ENCODE results near the gene PTTG2.

Gene PTTG2

DNA sequence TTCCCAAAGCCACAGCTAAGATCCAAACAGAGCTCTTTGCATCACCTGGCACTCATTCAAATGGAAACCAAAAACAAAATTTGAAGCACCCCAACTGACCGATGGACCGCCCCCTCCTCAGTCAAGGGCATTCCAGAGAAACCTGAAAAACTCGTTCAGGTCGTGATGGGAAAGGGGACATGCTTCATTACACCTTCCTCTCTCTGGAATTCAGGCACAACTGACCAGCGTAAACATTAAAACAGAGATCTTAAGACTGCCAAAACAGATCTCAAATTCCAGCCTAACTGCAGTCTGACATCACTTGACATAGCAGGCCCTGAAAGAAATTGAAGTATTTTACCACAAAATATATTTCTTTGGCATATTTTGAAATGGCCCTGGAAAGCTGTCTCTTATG, 28.5 kb downstream of the PTTG2 start:
- no peaks in the 10 kb centered on the region for H4K20me1 ChIP-seq (ENCODE audit: insufficient read depth, low read length, poor library complexity, severe bottlenecking)
- no peaks in the 10 kb centered on the region for H3K9me2 ChIP-seq (replicated peaks; ENCODE audit: low read depth, low read length)
- no peak for TF ChIP-seq EZH2phosphoT487 (IDR thresholded peaks at IDR 0.05; ENCODE audit: borderline replicate concordance)
- TF ChIP-seq, protein P1, sequence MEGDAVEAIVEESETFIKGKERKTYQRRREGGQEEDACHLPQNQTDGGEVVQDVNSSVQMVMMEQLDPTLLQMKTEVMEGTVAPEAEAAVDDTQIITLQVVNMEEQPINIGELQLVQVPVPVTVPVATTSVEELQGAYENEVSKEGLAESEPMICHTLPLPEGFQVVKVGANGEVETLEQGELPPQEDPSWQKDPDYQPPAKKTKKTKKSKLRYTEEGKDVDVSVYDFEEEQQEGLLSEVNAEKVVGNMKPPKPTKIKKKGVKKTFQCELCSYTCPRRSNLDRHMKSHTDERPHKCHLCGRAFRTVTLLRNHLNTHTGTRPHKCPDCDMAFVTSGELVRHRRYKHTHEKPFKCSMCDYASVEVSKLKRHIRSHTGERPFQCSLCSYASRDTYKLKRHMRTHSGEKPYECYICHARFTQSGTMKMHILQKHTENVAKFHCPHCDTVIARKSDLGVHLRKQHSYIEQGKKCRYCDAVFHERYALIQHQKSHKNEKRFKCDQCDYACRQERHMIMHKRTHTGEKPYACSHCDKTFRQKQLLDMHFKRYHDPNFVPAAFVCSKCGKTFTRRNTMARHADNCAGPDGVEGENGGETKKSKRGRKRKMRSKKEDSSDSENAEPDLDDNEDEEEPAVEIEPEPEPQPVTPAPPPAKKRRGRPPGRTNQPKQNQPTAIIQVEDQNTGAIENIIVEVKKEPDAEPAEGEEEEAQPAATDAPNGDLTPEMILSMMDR (conservative IDR thresholded peaks at IDR 0.05; ENCODE audit: low read length), result no peak
- H2AFZ ChIP-seq (ENCODE audit: low read length), result no peak overlapping the region
- H3F3A ChIP-seq (ENCODE audit: low read depth), result no peaks in the 10 kb centered on the region
- H3K79me2 ChIP-seq (ENCODE audit: insufficient read depth, low read length), result peaks cover 9% of the 10 kb centered on the region; the same call in 1 of the 2 replicates
- H3K4me2 ChIP-seq (ENCODE audit: low read depth, low read length, poor library complexity, severe bottlenecking), result no peak overlapping the region
- no peaks in the 10 kb centered on the region for H3K27me3 ChIP-seq (ENCODE audit: insufficient read depth, low read length, poor library complexity, severe bottlenecking)
- H3K9ac ChIP-seq (ENCODE audit: low read depth, low read length, poor library complexity, severe bottlenecking), result no peak overlapping the region
- H3K9me3 ChIP-seq (ENCODE audit: insufficient read depth, low read depth, low read length), result no peaks in the 10 kb centered on the region
- no peak overlapping the region for H3K4me3 ChIP-seq (ENCODE audit: low read length, poor library complexity, severe bottlenecking)
- H3K4me1 ChIP-seq (ENCODE audit: insufficient read depth, low read length, poor library complexity, severe bottlenecking), result no peaks in the 10 kb centered on the region
- H3K36me3 ChIP-seq (ENCODE audit: insufficient read depth, low read length), result no peaks in the 10 kb centered on the region

DNA sequence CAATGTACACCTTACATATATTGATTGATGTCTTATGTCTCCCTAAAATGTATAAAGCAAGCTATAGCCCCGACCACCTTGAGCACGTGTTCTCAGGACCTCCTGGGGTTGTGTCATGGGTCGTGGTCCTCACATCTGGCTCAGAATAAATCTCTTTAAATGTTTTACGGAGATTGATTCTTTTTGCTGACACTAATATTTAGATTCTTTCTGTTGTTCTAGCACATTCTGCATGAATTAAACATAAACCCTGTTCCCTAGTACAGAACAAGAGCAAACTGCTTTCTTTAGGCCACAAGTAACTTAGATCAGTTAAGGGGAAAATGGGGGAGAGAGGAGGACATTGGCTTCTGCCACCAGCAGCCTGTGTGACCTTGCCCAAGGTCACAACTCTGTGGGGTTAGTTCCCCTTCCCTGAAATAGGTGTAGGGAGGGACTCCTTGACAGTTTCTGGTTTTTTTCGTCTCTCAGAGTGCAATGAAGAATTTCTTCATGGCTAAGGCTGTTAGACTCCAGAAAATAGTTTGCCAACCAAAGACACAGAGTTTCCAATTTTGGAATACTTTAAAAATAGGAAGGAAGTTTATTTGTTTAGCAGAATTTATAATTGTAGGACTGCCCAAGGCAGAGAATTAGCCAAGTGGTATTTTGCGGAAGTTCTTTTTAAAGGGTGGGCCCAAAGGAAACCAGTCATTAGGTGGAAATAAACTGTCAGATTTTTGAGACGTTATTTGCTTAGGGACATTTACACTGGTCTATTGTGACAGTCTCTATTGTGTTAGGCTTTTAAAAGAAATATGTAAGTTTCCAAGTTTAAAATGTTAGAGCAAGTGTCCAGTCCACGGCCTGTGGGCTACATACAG, 29.4 kb downstream of the PTTG2 start:
- Histone ChIP-seq H3K36me3 (ENCODE audit: insufficient read depth, low read length) (no peaks in the 10 kb centered on the region), H3K79me2 (ENCODE audit: insufficient read depth, low read length) (peaks cover 9% of the 10 kb centered on the region; the same call in 1 of the 2 replicates), H3K27me3 (ENCODE audit: insufficient read depth, low read length, poor library complexity, severe bottlenecking) (no peaks in the 10 kb centered on the region), H3F3A (ENCODE audit: low read depth) (no peaks in the 10 kb centered on the region), H3K9me3 (ENCODE audit: insufficient read depth, low read depth, low read length) (no peaks in the 10 kb centered on the region), H3K9ac (ENCODE audit: low read depth, low read length, poor library complexity, severe bottlenecking) (no peak overlapping the region), H2AFZ (ENCODE audit: low read length) (no peak overlapping the region), H3K4me1 (ENCODE audit: insufficient read depth, low read length, poor library complexity, severe bottlenecking) (peaks cover 4% of the 10 kb centered on the region), H3K4me3 (ENCODE audit: low read length, poor library complexity, severe bottlenecking) (no peak overlapping the region), H4K20me1 (ENCODE audit: insufficient read depth, low read length, poor library complexity, severe bottlenecking) (no peaks in the 10 kb centered on the region), H3K9me2 (replicated peaks; ENCODE audit: low read depth, low read length) (no peaks in the 10 kb centered on the region), H3K4me2 (ENCODE audit: low read depth, low read length, poor library complexity, severe bottlenecking) (no peak overlapping the region)
- TF ChIP-seq, protein P1 (conservative IDR thresholded peaks at IDR 0.05; ENCODE audit: low read length), result no peak
- no peak for TF ChIP-seq EZH2phosphoT487 (IDR thresholded peaks at IDR 0.05; ENCODE audit: borderline replicate concordance)

DNA sequence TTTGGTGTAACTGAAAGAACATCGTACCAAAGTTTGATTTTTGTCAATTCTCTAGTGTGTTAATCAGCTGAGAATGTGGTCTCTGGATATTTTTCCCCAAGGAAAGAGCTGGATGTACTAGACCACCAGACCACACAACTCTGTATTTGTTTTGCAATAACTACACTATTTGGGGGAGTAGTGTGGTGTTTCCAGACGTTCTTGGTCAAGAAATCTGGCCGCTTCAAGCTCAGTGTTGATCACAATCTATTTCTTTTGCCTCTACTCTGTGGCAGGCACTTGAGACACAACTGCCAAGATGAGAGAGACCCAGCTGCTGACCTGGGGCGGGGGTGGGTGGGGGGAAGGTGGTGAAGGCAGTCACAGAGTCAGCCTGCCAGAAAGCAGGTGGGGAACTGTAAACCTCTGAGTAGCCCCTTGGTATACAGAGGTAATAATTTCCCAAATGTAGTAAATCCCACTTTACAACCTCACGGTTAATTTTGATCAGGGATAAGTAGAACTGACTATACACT, 30.6 kb downstream of the PTTG2 start:
- Histone ChIP-seq H3K9ac (ENCODE audit: low read depth, low read length, poor library complexity, severe bottlenecking) (no peak overlapping the region), H3K4me1 (ENCODE audit: insufficient read depth, low read length, poor library complexity, severe bottlenecking) (peaks cover 6% of the 10 kb centered on the region), H3F3A (ENCODE audit: low read depth) (no peaks in the 10 kb centered on the region)

More for the DNA sequence above, 30.6 kb downstream of the PTTG2 start:
- Histone ChIP-seq H3K36me3 (ENCODE audit: insufficient read depth, low read length) (no peaks in the 10 kb centered on the region), H3K79me2 (ENCODE audit: insufficient read depth, low read length) (peaks cover 12% of the 10 kb centered on the region; the same call in 1 of the 2 replicates), H3K9me3 (ENCODE audit: insufficient read depth, low read depth, low read length) (no peaks in the 10 kb centered on the region), H2AFZ (ENCODE audit: low read length) (no peak overlapping the region), H3K27me3 (ENCODE audit: insufficient read depth, low read length, poor library complexity, severe bottlenecking) (no peaks in the 10 kb centered on the region), H3K9me2 (replicated peaks; ENCODE audit: low read depth, low read length) (no peaks in the 10 kb centered on the region), H4K20me1 (ENCODE audit: insufficient read depth, low read length, poor library complexity, severe bottlenecking) (no peaks in the 10 kb centered on the region), H3K4me2 (ENCODE audit: low read depth, low read length, poor library complexity, severe bottlenecking) (no peak overlapping the region), H3K4me3 (ENCODE audit: low read length, poor library complexity, severe bottlenecking) (no peak overlapping the region)
- TF ChIP-seq, protein P1 (conservative IDR thresholded peaks at IDR 0.05; ENCODE audit: low read length), result no peak
- no peak for TF ChIP-seq EZH2phosphoT487 (IDR thresholded peaks at IDR 0.05; ENCODE audit: borderline replicate concordance)

All from Loucy (cell line).